Gastroesophageal sphincter (tissue), 4 donors: ENCODE data around the gene PPIB. TPM values are rescaled to one million over a fixed set of nuclear protein-coding genes. Genes with fewer than 3 reads are reported as not detected.

ENCODE experiments used
- ATAC-seq: fragments of 150-250 bp; one replicate; pipeline ENCODE4 v1.9.1; 2016; ENCODE audit warnings: mild to moderate bottlenecking, moderate library complexity
- H3K27ac ChIP-seq, 4 donors: fragments of 200-600 bp; sonication (generic) in 3 of 4; 1 replicate in 3 of 4; 2 replicates in 1 of 4; pipeline ENCODE4 v1.5.1; 2016 to 2019
- H3K27me3 ChIP-seq: fragments of 200-600 bp; sonication (generic); one replicate; pipeline ENCODE4 v1.5.1; 2019
- H3K36me3 ChIP-seq, 2 donors: fragments of 200-600 bp; sonication (generic); one replicate each; pipeline ENCODE4 v1.5.1; 2019; ENCODE audit warnings: control low read depth in 1 of 2
- H3K4me1 ChIP-seq, 3 donors: fragments of 200-600 bp; sonication (generic); 1 replicate in 2 of 3; 2 replicates in 1 of 3; pipeline ENCODE4 v1.5.1; 2016 to 2019; ENCODE audit warnings: control low read depth in 2 of 3
- H3K4me3 ChIP-seq, 2 donors: fragments of 200-600 bp; sonication (generic); one replicate each; pipeline ENCODE4 v1.5.1; 2019; ENCODE audit warnings: mild to moderate bottlenecking in 1 of 2, moderate library complexity in 1 of 2
- H3K9me3 ChIP-seq, 3 donors: fragments of 200-600 bp; sonication (generic); one replicate each; pipeline ENCODE4 v1.5.1; 2017 to 2019; ENCODE audit warnings: control low read depth in 2 of 3
- EP300 ChIP-seq: sonication (generic); formaldehyde crosslinking; IDR thresholded peaks from one replicate; pipeline ENCODE4 v1.6.1; 2017; ENCODE audit warnings: antibody characterized with exemption, mild to moderate bottlenecking
- POLR2A ChIP-seq, 2 donors: fragments of 450-650 bp; IDR thresholded peaks; one replicate each; pipeline ENCODE4 v1.6.1; 2017; ENCODE audit warnings: antibody characterized with exemption in 2 of 2, mild to moderate bottlenecking in 2 of 2, moderate library complexity in 1 of 2
- POLR2AphosphoS5 ChIP-seq: sonication (generic); formaldehyde crosslinking; IDR thresholded peaks from one replicate; pipeline ENCODE4 v1.6.1; 2017; ENCODE audit warnings: antibody characterized with exemption
- WGBS, 2 donors: methylation state at CpG; one replicate each; pipeline ENCODE4 v1.1.5; 2018; ENCODE audit warnings: low coverage in 1 of 2; 5-methylcytosine and 5-hydroxymethylcytosine counted together
- total RNA-seq, 4 donors: library from RNA; depleted of rRNA; stranded (reverse); fragments of >200 nt; gene quantifications; one replicate each; pipeline ENCODE4 v1.1.0, GENCODE V29; 2016
- TF ChIP-seq, protein P1 (sequence below), 4 experiments: fragments of 200-600 bp in 2 of 4; fragments of 450-650 bp in 2 of 4; sonication (generic) in 1 of 4; IDR thresholded peaks; one replicate each; pipeline ENCODE4 v1.5.1; 2017 to 2019; ENCODE audit warnings: antibody characterized with exemption in 4 of 4, mild to moderate bottlenecking in 2 of 4, moderate library complexity in 2 of 4

Gene PPIB
- total RNA-seq, result 100 to 1,000 TPM; 151 to 257 (median 235) TPM

- peak; percentile 98 for ATAC-seq
- Histone ChIP-seq H3K27me3 (no peaks in the 10 kb centered on the region), H3K4me1 (peaks cover 3 to 52% (median 17%) of the 10 kb centered on the region in 3 donors), H3K36me3 (peaks cover 0 to 33% of the 10 kb centered on the region in 2 donors), H3K9me3 (no peaks in the 10 kb centered on the region), H3K4me3 (peak within 1 kb of the TSS; percentile 57 to 81), H3K27ac (peak within 1 kb of the TSS; percentile 50 to 91 (median 89))
- TF ChIP-seq, protein P1, sequence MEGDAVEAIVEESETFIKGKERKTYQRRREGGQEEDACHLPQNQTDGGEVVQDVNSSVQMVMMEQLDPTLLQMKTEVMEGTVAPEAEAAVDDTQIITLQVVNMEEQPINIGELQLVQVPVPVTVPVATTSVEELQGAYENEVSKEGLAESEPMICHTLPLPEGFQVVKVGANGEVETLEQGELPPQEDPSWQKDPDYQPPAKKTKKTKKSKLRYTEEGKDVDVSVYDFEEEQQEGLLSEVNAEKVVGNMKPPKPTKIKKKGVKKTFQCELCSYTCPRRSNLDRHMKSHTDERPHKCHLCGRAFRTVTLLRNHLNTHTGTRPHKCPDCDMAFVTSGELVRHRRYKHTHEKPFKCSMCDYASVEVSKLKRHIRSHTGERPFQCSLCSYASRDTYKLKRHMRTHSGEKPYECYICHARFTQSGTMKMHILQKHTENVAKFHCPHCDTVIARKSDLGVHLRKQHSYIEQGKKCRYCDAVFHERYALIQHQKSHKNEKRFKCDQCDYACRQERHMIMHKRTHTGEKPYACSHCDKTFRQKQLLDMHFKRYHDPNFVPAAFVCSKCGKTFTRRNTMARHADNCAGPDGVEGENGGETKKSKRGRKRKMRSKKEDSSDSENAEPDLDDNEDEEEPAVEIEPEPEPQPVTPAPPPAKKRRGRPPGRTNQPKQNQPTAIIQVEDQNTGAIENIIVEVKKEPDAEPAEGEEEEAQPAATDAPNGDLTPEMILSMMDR (IDR thresholded peaks at IDR 0.05), result peak in 2 of 4 experiments; percentile 40 to 64
- TF ChIP-seq POLR2AphosphoS5, result peak; percentile 87
- no peak for TF ChIP-seq EP300
- TF ChIP-seq POLR2A (IDR thresholded peaks at IDR 0.05), result peak; percentile 66 to 72
- 2 to 5% methylated on average over 6 to 8 of the region's 69 CpGs for WGBS, 2 donors
Measured at GRCh38 chr15:64162869-64163658, at the start of gene PPIB. Gene PPIB, minus strand, starts transcription at chr15:64163022. Its CDS starts 36 bp downstream, at chr15:64162986.

DNA sequence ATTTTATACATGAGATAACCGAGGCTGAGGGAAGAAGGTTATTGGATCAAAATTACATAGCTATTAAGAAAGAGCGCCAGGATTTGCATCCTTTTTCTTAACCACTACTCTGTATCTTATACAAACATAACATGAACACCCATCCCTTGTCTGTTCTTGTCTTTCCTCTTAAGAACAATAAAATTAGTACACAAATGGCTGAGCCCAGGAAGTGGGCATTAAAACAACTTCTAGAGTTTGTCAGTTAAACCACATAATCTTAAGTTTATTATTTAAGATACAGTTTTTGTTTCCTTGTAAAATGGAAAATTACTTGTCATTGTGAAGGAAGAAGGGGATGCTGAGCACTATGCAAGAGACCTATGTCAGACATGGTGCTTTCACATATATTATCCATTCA, 48.9 kb upstream of the PPIB start:
- Histone ChIP-seq H3K9me3 (no peaks in the 10 kb centered on the region), H3K27ac (no peak overlapping the region), H3K4me1 (peaks cover 0 to 5% (median 0%) of the 10 kb centered on the region in 3 donors), H3K36me3 (peaks cover 0 to 46% of the 10 kb centered on the region in 2 donors), H3K4me3 (no peak overlapping the region), H3K27me3 (no peaks in the 10 kb centered on the region)
- ATAC-seq, result no peak
- TF ChIP-seq, protein P1 (IDR thresholded peaks at IDR 0.05), result no peak
- TF ChIP-seq POLR2A (IDR thresholded peaks at IDR 0.05) (no peak), EP300 (no peak), POLR2AphosphoS5 (no peak)
- WGBS, 2 donors, result 84 to 88% methylated on average over 2 of the region's 2 CpGs

DNA sequence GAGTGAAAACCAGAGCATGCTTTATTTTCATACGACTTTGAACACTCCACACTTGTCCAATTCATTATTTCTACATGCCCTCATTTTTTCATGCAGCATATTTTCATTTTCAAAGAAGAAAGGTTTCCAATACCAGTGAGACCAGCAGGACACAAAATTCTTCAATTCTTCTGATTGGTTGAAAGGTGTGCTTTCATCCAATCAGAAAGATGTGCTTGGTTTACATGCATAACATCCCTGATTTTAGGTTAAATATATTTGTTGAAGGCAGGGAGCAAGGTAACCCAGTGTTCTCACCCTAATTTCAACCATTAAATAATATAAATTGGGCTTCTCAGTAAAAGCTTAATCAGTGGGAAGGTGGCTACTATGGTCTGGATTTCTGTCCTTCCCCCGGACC, 47.5 kb upstream of the PPIB start:
- WGBS, 2 donors, result 32 to 71% methylated on average over 1 to 2 of the region's 2 CpGs
- H3K27me3 ChIP-seq, result no peaks in the 10 kb centered on the region
- H3K27ac ChIP-seq, result no peak overlapping the region
- H3K36me3 ChIP-seq, result peaks cover 0 to 51% of the 10 kb centered on the region in 2 donors
- no peak overlapping the region for H3K4me3 ChIP-seq
- H3K4me1 ChIP-seq, result no peaks in the 10 kb centered on the region
- ATAC-seq, result no peak
- no peak for TF ChIP-seq POLR2A (IDR thresholded peaks at IDR 0.05)
- TF ChIP-seq, protein P1 (IDR thresholded peaks at IDR 0.05), result no peak
- no peak for TF ChIP-seq EP300
- H3K9me3 ChIP-seq, result no peaks in the 10 kb centered on the region

DNA sequence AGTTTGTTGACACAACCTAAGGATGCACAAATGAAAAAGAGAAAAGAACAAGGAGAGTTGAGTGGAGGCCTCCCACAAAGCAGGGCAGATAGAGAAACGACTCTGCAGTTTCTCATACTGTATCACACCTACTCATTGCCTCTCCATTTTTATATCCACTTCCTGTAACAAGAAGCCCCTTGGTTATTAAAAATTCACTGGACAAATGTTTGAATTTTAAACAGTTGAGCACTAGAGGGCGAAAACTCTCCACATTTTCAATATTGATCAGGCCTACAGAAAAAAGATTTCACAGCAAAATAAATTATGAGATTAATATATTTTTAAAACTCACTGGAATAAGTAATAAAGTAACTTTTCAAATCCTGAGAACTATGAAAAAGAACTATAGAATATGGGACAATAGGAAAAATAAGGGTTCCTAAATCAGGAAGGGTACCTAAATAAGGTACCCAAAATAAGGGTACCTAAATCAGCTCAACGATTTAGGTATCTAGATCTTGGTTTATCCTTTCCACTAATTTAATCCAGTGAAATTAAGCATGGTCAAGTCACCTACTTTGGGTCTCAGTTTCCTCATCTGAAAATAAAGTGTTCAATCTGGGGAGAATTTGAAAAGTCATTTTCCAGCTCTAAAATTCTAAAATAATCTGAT, 47.0 kb upstream of the PPIB start:
- H3K27ac ChIP-seq, result no peak overlapping the region
- no peak overlapping the region for H3K4me3 ChIP-seq
- 36 to 45% methylated on average over 3 of the region's 3 CpGs for WGBS, 2 donors
- no peaks in the 10 kb centered on the region for H3K4me1 ChIP-seq
- TF ChIP-seq, protein P1 (IDR thresholded peaks at IDR 0.05), result peak in 3 of 4 experiments; percentile 16 to 43 (median 39)
- no peak for TF ChIP-seq POLR2AphosphoS5
- no peak for ATAC-seq
- H3K36me3 ChIP-seq, result peaks cover 0 to 54% of the 10 kb centered on the region in 2 donors
- no peaks in the 10 kb centered on the region for H3K9me3 ChIP-seq
- H3K27me3 ChIP-seq, result no peaks in the 10 kb centered on the region

GRCh38 chr15:64205202-64205601, 42.4 kb upstream of the PPIB start:
- H3K9me3 ChIP-seq, result no peaks in the 10 kb centered on the region
- TF ChIP-seq POLR2A (IDR thresholded peaks at IDR 0.05) (no peak), EP300 (no peak), POLR2AphosphoS5 (no peak)
- TF ChIP-seq, protein P1 (IDR thresholded peaks at IDR 0.05), result no peak
- H3K27me3 ChIP-seq, result no peaks in the 10 kb centered on the region
- no peak overlapping the region for H3K27ac ChIP-seq
- ATAC-seq, result no peak
- peaks cover 0 to 63% of the 10 kb centered on the region in 2 donors for H3K36me3 ChIP-seq
- H3K4me1 ChIP-seq, result no peaks in the 10 kb centered on the region
- H3K4me3 ChIP-seq, result no peak overlapping the region
